ENCODE data around the gene ADAMTS6. TPM values are rescaled to one million over a fixed set of nuclear protein-coding genes. Genes with fewer than 3 reads are reported as not detected.

The ADAMTS6 gene
- total and polyA plus RNA-seq, 2 of the 13 experiments (the other 11 are each of a cell fraction or from before 2014, with no cell fraction given): 3.1 to 8.2 TPM

- 0 out of 2 replicates have a peak, but pooled peaks have one; percentile 35 for TF ChIP-seq ZNF580 (CRISPR knock-in tag; IDR thresholded peaks at IDR 0.05; ENCODE audit: borderline replicate concordance, low read depth)
- peak; percentile 79; the same call in 1 of the 2 replicates for TF ChIP-seq HNF4A (CRISPR knock-in tag; IDR thresholded peaks at IDR 0.05)
- TF ChIP-seq TCF7 (IDR thresholded peaks at IDR 0.05; ENCODE audit: low read depth): 0 out of 2 replicates have a peak, but pooled peaks have one; percentile 2
- 0 out of 2 replicates have a peak, but pooled peaks have one; percentile 33 for TF ChIP-seq ZNF710 (CRISPR knock-in tag; IDR thresholded peaks at IDR 0.05; ENCODE audit: borderline replicate concordance)
- TF ChIP-seq ZNF333 (CRISPR knock-in tag; IDR thresholded peaks at IDR 0.05; ENCODE audit: borderline replicate concordance): no peak
- TF ChIP-seq ZNF3 (CRISPR knock-in tag; IDR thresholded peaks at IDR 0.05): no peak
- TF ChIP-seq PHF8 (CRISPR knock-in tag; IDR thresholded peaks at IDR 0.05): no peak
- TF ChIP-seq RARG (CRISPR knock-in tag; IDR thresholded peaks at IDR 0.05; ENCODE audit: low read depth): no peak
- no peak for TF ChIP-seq ZNF777 (CRISPR knock-in tag; IDR thresholded peaks at IDR 0.05)
- no peak for TF ChIP-seq KDM6A (CRISPR knock-in tag; IDR thresholded peaks at IDR 0.05; ENCODE audit: low read depth)
- TF ChIP-seq POGZ (CRISPR knock-in tag; IDR thresholded peaks at IDR 0.05): 0 out of 2 replicates have a peak, but pooled peaks have one; percentile 29
- no peak for TF ChIP-seq ZBTB42 (CRISPR knock-in tag; IDR thresholded peaks at IDR 0.05)
- no peak for TF ChIP-seq ZNF513 (CRISPR knock-in tag; conservative IDR thresholded peaks at IDR 0.05)
- TF ChIP-seq ZNF431 (CRISPR knock-in tag; IDR thresholded peaks at IDR 0.05; ENCODE audit: borderline replicate concordance, low read depth): no peak
- TF ChIP-seq RBM22 (optimal IDR thresholded peaks at IDR 0.05; ENCODE audit: low read length): no peak
- TF ChIP-seq SMC3 (IDR thresholded peaks at IDR 0.05; ENCODE audit: low read length): peak; percentile 11; the same call in 1 of the 2 replicates
- peak; percentile 54; the same call in 1 of the 2 replicates for TF ChIP-seq PITX1 (CRISPR knock-in tag; IDR thresholded peaks at IDR 0.05)
- TF ChIP-seq MAFK (conservative IDR thresholded peaks at IDR 0.05 in 1 of 2, IDR thresholded peaks at IDR 0.05 in 1 of 2; ENCODE audit: low read length in 2 of 2): no peak
- no peak for TF ChIP-seq ZNF552 (CRISPR knock-in tag; IDR thresholded peaks at IDR 0.05; ENCODE audit: borderline replicate concordance)
- no peak for TF ChIP-seq NR2F2 (IDR thresholded peaks at IDR 0.05; ENCODE audit: borderline replicate concordance, low read depth)
- peak; percentile 22; the same call in 1 of the 2 replicates for TF ChIP-seq CREM (IDR thresholded peaks at IDR 0.05)
- TF ChIP-seq CREM (CRISPR knock-in tag; IDR thresholded peaks at IDR 0.05): no peak
- TF ChIP-seq ZMYM4 (CRISPR knock-in tag; IDR thresholded peaks at IDR 0.05): no peak
- TF ChIP-seq FOXP4 (CRISPR knock-in tag; IDR thresholded peaks at IDR 0.05): 0 out of 2 replicates have a peak, but pooled peaks have one; percentile 10
- TF ChIP-seq KMT2B (CRISPR knock-in tag; IDR thresholded peaks at IDR 0.05): peak; percentile 25; the same call in 1 of the 2 replicates
- TF ChIP-seq ZNF605 (CRISPR knock-in tag; IDR thresholded peaks at IDR 0.05): no peak
Observed at GRCh38 chr5:65480306-65480865, 1.3 kb downstream of the ADAMTS6 start (continued).
